HepG2 (cell line): ENCODE data around the gene SLC12A5. TPM values are rescaled to one million over a fixed set of nuclear protein-coding genes. Genes with fewer than 3 reads are reported as not detected.

Experiments used
- AGO1 ChIP-seq: fragments of 200-400 bp; formaldehyde crosslinking; IDR thresholded peaks from 2 replicates; pipeline ENCODE4 v1.6.1; 2017; ENCODE audit warnings: mild to moderate bottlenecking, low read depth, low read length, moderate library complexity; ENCODE audit not compliant: poor library complexity, severe bottlenecking
- CTCF ChIP-seq: sonication (generic); formaldehyde crosslinking; IDR thresholded peaks from 2 replicates; pipeline ENCODE4 v1.5.0; 2020; ENCODE audit warnings: mild to moderate bottlenecking, missing genetic modification reagents, moderate library complexity
- KLF6 ChIP-seq: IDR thresholded peaks from 2 replicates; pipeline ENCODE4 v1.8.0; 2016; ENCODE audit warnings: missing biosample characterization, missing genetic modification reagents
- MAZ ChIP-seq, 2 experiments: sonication (generic) in 1 of 2; formaldehyde crosslinking in 1 of 2; IDR thresholded peaks; 2 replicates each; pipeline versions ENCODE4 v1.5.0 to v1.6.1; 2012 to 2020; ENCODE audit warnings: low read depth in 2 of 2, mild to moderate bottlenecking in 2 of 2, borderline replicate concordance in 1 of 2, improper control_type of control experiment in 1 of 2, low read length in 1 of 2, missing genetic modification reagents in 1 of 2, moderate library complexity in 1 of 2
- NBN ChIP-seq: fragments of 450-650 bp; conservative IDR thresholded peaks from 2 replicates; pipeline ENCODE4 v1.6.1; 2017
- NCOR1 ChIP-seq: fragments of 200-600 bp; sonication (generic); IDR thresholded peaks from 2 replicates; pipeline ENCODE4 v1.7.0; 2017; ENCODE audit warnings: antibody characterized with exemption, low read length, borderline replicate concordance
- RXRA ChIP-seq: sonication (generic); formaldehyde crosslinking; IDR thresholded peaks from 2 replicates; pipeline ENCODE4 v1.5.1; 2020; ENCODE audit warnings: missing genetic modification reagents
- TBP ChIP-seq: sonication (generic); formaldehyde crosslinking; IDR thresholded peaks from 2 replicates; pipeline ENCODE4 v1.5.0; 2020; ENCODE audit warnings: missing genetic modification reagents
- TRIM24 ChIP-seq: sonication (generic); formaldehyde crosslinking; IDR thresholded peaks from 2 replicates; pipeline ENCODE4 v1.8.0; 2022; ENCODE audit warnings: mild to moderate bottlenecking, missing genetic modification reagents
- UBTF ChIP-seq: sonication (generic); formaldehyde crosslinking; IDR thresholded peaks from 2 replicates; pipeline ENCODE4 v1.4.0; 2020; ENCODE audit warnings: mild to moderate bottlenecking, missing genetic modification reagents
- ZNF136 ChIP-seq: sonication (generic); formaldehyde crosslinking; IDR thresholded peaks from 2 replicates; pipeline ENCODE4 v1.8.1; 2022; ENCODE audit warnings: low read depth, mild to moderate bottlenecking, moderate library complexity, missing genetic modification reagents
- ZNF264 ChIP-seq: sonication (generic); formaldehyde crosslinking; IDR thresholded peaks from 2 replicates; pipeline ENCODE4 v1.4.0; 2020; ENCODE audit warnings: missing genetic modification reagents
- ZNF350 ChIP-seq: sonication (generic); formaldehyde crosslinking; IDR thresholded peaks from 2 replicates; pipeline ENCODE4 v1.4.0; 2020; ENCODE audit warnings: mild to moderate bottlenecking, low read depth, missing genetic modification reagents, borderline replicate concordance
- ZNF691 ChIP-seq: sonication (generic); formaldehyde crosslinking; IDR thresholded peaks from 2 replicates; pipeline ENCODE4 v1.4.0; 2020; ENCODE audit warnings: missing genetic modification reagents, low read depth, mild to moderate bottlenecking, borderline replicate concordance
- ZNF713 ChIP-seq: sonication (generic); formaldehyde crosslinking; IDR thresholded peaks from 2 replicates; pipeline ENCODE4 v1.4.0; 2020; ENCODE audit warnings: mild to moderate bottlenecking, missing genetic modification reagents
- ZNF772 ChIP-seq: sonication (generic); formaldehyde crosslinking; IDR thresholded peaks from 2 replicates; pipeline ENCODE4 v1.5.0; 2020; ENCODE audit warnings: mild to moderate bottlenecking, missing genetic modification reagents
- ZNF775 ChIP-seq: sonication (generic); formaldehyde crosslinking; IDR thresholded peaks from 2 replicates; pipeline ENCODE4 v1.4.0; 2020; ENCODE audit warnings: missing genetic modification reagents, mild to moderate bottlenecking, moderate library complexity, borderline replicate concordance
- polyA plus RNA-seq, 8 experiments: library from polyadenylated mRNA; depleted of rRNA in 3 of 8; stranded (reverse) in 7 of 8; unstranded in 1 of 8; fragments of >200 nt; fragmentation: Illumina TruSeq in 4 of 8; extraction: Trizol in 4 of 8; gene quantifications; 2 replicates each; pipeline versions ENCODE4 v1.2.1 to v1.2.3, GENCODE V29; 2011 to 2016; ENCODE audit warnings: low read depth in 4 of 8, missing spikeins in 1 of 8, mixed read lengths in 1 of 8; ENCODE audit not compliant: insufficient read depth in 1 of 8
- total RNA-seq, 5 experiments: library from RNA; depleted of rRNA; stranded (reverse); fragments of >200 nt; fragmentation: Illumina TruSeq; extraction: Trizol; gene quantifications; 2 replicates each; pipeline ENCODE4 v1.2.3, GENCODE V29; 2016; ENCODE audit warnings: low read depth in 1 of 5
- TF ChIP-seq, protein P1 (sequence below): fragments of 450-650 bp; IDR thresholded peaks from 2 replicates; pipeline ENCODE4 v1.6.1; 2016
- TF ChIP-seq, protein P2 (sequence below): sonication (generic); formaldehyde crosslinking; IDR thresholded peaks from 2 replicates; pipeline ENCODE4 v1.5.0; 2020; ENCODE audit warnings: missing genetic modification reagents
- TF ChIP-seq, protein P3 (sequence below): sonication (generic); formaldehyde crosslinking; IDR thresholded peaks from 2 replicates; pipeline ENCODE4 v1.5.0; 2020; ENCODE audit warnings: mild to moderate bottlenecking, low read depth, missing genetic modification reagents, borderline replicate concordance

The SLC12A5 gene
- total and polyA plus RNA-seq, 2 of the 13 experiments (the other 11 are each of a cell fraction or from before 2014, with no cell fraction given): 4.3 to 5.4 TPM

- TF ChIP-seq ZNF691 (CRISPR knock-in tag): peak; percentile 42; the same call in 1 of the 2 replicates
- TF ChIP-seq, protein P1, sequence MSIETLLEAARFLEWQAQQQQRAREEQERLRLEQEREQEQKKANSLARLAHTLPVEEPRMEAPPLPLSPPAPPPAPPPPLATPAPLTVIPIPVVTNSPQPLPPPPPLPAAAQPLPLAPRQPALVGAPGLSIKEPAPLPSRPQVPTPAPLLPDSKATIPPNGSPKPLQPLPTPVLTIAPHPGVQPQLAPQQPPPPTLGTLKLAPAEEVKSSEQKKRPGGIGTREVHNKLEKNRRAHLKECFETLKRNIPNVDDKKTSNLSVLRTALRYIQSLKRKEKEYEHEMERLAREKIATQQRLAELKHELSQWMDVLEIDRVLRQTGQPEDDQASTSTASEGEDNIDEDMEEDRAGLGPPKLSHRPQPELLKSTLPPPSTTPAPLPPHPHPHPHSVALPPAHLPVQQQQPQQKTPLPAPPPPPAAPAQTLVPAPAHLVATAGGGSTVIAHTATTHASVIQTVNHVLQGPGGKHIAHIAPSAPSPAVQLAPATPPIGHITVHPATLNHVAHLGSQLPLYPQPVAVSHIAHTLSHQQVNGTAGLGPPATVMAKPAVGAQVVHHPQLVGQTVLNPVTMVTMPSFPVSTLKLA: no peak
- no peak for TF ChIP-seq ZNF772 (CRISPR knock-in tag)
- TF ChIP-seq KLF6 (CRISPR knock-in tag): no peak
- TF ChIP-seq, protein P2, sequence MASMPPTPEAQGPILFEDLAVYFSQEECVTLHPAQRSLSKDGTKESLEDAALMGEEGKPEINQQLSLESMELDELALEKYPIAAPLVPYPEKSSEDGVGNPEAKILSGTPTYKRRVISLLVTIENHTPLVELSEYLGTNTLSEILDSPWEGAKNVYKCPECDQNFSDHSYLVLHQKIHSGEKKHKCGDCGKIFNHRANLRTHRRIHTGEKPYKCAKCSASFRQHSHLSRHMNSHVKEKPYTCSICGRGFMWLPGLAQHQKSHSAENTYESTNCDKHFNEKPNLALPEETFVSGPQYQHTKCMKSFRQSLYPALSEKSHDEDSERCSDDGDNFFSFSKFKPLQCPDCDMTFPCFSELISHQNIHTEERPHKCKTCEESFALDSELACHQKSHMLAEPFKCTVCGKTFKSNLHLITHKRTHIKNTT (CRISPR knock-in tag): no peak
- TF ChIP-seq AGO1: peak; percentile 56
- 0 out of 2 replicates have a peak, but pooled peaks have one; percentile 39 for TF ChIP-seq MAZ (IDR thresholded peaks at IDR 0.05; ENCODE audit: borderline replicate concordance, low read depth, low read length)
- TF ChIP-seq MAZ (CRISPR knock-in tag; IDR thresholded peaks at IDR 0.05; ENCODE audit: low read depth): no peak
- 0 out of 2 replicates have a peak, but pooled peaks have one; percentile 67 for TF ChIP-seq TBP (CRISPR knock-in tag)
- TF ChIP-seq, protein P3, sequence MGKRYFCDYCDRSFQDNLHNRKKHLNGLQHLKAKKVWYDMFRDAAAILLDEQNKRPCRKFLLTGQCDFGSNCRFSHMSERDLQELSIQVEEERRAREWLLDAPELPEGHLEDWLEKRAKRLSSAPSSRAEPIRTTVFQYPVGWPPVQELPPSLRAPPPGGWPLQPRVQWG: no peak
- peak; percentile 41; the same call in 1 of the 2 replicates for TF ChIP-seq UBTF (CRISPR knock-in tag)
- no peak for TF ChIP-seq NCOR1
- no peak for TF ChIP-seq NBN
- no peak for TF ChIP-seq ZNF264 (CRISPR knock-in tag)
- TF ChIP-seq TRIM24 (CRISPR knock-in tag): no peak
- TF ChIP-seq RXRA (CRISPR knock-in tag): peak; percentile 13; the same call in 1 of the 2 replicates
- TF ChIP-seq ZNF136 (CRISPR knock-in tag): no peak
- TF ChIP-seq CTCF (CRISPR knock-in tag): peak; percentile 77
- no peak for TF ChIP-seq ZNF713 (CRISPR knock-in tag)
- no peak for TF ChIP-seq ZNF775 (CRISPR knock-in tag)
- TF ChIP-seq ZNF350: no peak
Measured at GRCh38 chr20:46099491-46100287, 70.7 kb downstream of the SLC12A5 start (continued).
